HepG2 (cell line): ENCODE results near the gene PPCS. TPM values are rescaled to one million over a fixed set of nuclear protein-coding genes. Genes with fewer than 3 reads are reported as not detected.

Source experiments
- ARHGAP35 ChIP-seq: sonication (generic); formaldehyde crosslinking; IDR thresholded peaks from 2 replicates; pipeline ENCODE4 v1.9.0; 2022; ENCODE audit warnings: mild to moderate bottlenecking, inconsistent platforms, moderate library complexity, missing genetic modification reagents, borderline replicate concordance
- ARID4A ChIP-seq: sonication (generic); formaldehyde crosslinking; IDR thresholded peaks from 2 replicates; pipeline ENCODE4 v1.5.0; 2020; ENCODE audit warnings: mild to moderate bottlenecking, missing genetic modification reagents, borderline replicate concordance
- ATM ChIP-seq: fragments of 450-650 bp; IDR thresholded peaks from 2 replicates; pipeline ENCODE4 v1.7.1; 2017; ENCODE audit warnings: mild to moderate bottlenecking, borderline replicate concordance
- DMAP1 ChIP-seq: IDR thresholded peaks from 2 replicates; pipeline ENCODE4 v1.6.1; 2016
- DR1 ChIP-seq: sonication (generic); formaldehyde crosslinking; IDR thresholded peaks from 2 replicates; pipeline ENCODE4 v1.8.0; 2021; ENCODE audit warnings: mild to moderate bottlenecking, missing genetic modification reagents, inconsistent platforms
- ISL2 ChIP-seq: sonication (generic); formaldehyde crosslinking; IDR thresholded peaks from 2 replicates; pipeline ENCODE4 v1.5.0; 2020; ENCODE audit warnings: missing genetic modification reagents
- KAT8 ChIP-seq: IDR thresholded peaks from 2 replicates; pipeline ENCODE4 v1.6.1; 2016; ENCODE audit warnings: missing genetic modification reagents, missing compliant biosample characterization
- KDM5A ChIP-seq: fragments of 200-600 bp; sonication (generic); IDR thresholded peaks from 2 replicates; pipeline ENCODE4 v1.7.0; 2018; ENCODE audit warnings: antibody characterized with exemption, mild to moderate bottlenecking, low read length, borderline replicate concordance
- KLF16 ChIP-seq, 2 experiments: sonication (generic) in 1 of 2; formaldehyde crosslinking in 1 of 2; IDR thresholded peaks; 2 replicates each; pipeline versions ENCODE4 v1.6.1 to v1.8.0; 2016 to 2023; ENCODE audit warnings: missing genetic modification reagents in 2 of 2, missing compliant biosample characterization in 1 of 2
- KLF9 ChIP-seq: IDR thresholded peaks from 2 replicates; pipeline ENCODE4 v1.6.1; 2016; ENCODE audit warnings: low read depth
- NFIB ChIP-seq: sonication (generic); formaldehyde crosslinking; IDR thresholded peaks from 2 replicates; pipeline ENCODE4 v1.9.0; 2021; ENCODE audit warnings: missing genetic modification reagents, mild to moderate bottlenecking, borderline replicate concordance
- REPIN1 ChIP-seq: sonication (generic); formaldehyde crosslinking; IDR thresholded peaks from 2 replicates; pipeline ENCODE4 v1.8.0; 2022; ENCODE audit warnings: missing genetic modification reagents, low read depth, mild to moderate bottlenecking, borderline replicate concordance
- REXO4 ChIP-seq: sonication (generic); formaldehyde crosslinking; IDR thresholded peaks from 2 replicates; pipeline ENCODE4 v1.8.0; 2022; ENCODE audit warnings: missing genetic modification reagents, mild to moderate bottlenecking, borderline replicate concordance
- RORA ChIP-seq: sonication (generic); formaldehyde crosslinking; IDR thresholded peaks from 2 replicates; pipeline ENCODE4 v1.5.0; 2020; ENCODE audit warnings: mild to moderate bottlenecking, missing genetic modification reagents, moderate library complexity
- SATB2 ChIP-seq: sonication (generic); formaldehyde crosslinking; IDR thresholded peaks from 2 replicates; pipeline ENCODE4 v1.5.0; 2020; ENCODE audit warnings: missing genetic modification reagents
- TAF1 ChIP-seq: sonication (generic); formaldehyde crosslinking; IDR thresholded peaks from 2 replicates; pipeline ENCODE4 v1.4.0; 2020; ENCODE audit warnings: missing genetic modification reagents
- TBX3 ChIP-seq: fragments of 450-650 bp; IDR thresholded peaks from 2 replicates; pipeline ENCODE4 v1.6.1; 2017; ENCODE audit warnings: antibody characterized with exemption, mild to moderate bottlenecking, inconsistent platforms, borderline replicate concordance
- TCF7 ChIP-seq: sonication (generic); IDR thresholded peaks from 2 replicates; pipeline ENCODE4 v1.6.1; 2016; ENCODE audit warnings: antibody characterized with exemption, low read depth
- ZC3H4 ChIP-seq: sonication (generic); formaldehyde crosslinking; IDR thresholded peaks from 2 replicates; pipeline ENCODE4 v1.4.0; 2020; ENCODE audit warnings: missing genetic modification reagents, borderline replicate concordance
- ZNF460 ChIP-seq: sonication (generic); formaldehyde crosslinking; IDR thresholded peaks from 2 replicates; pipeline ENCODE4 v1.5.1; 2020; ENCODE audit warnings: missing genetic modification reagents, mild to moderate bottlenecking, borderline replicate concordance
- ZNF616 ChIP-seq: sonication (generic); formaldehyde crosslinking; IDR thresholded peaks from 2 replicates; pipeline ENCODE4 v1.5.0; 2020; ENCODE audit warnings: low read depth, mild to moderate bottlenecking, missing genetic modification reagents
- ZNF7 ChIP-seq: IDR thresholded peaks from 2 replicates; pipeline ENCODE4 v1.6.1; 2016; ENCODE audit warnings: missing biosample characterization, missing genetic modification reagents
- ZNF713 ChIP-seq: sonication (generic); formaldehyde crosslinking; IDR thresholded peaks from 2 replicates; pipeline ENCODE4 v1.4.0; 2020; ENCODE audit warnings: mild to moderate bottlenecking, missing genetic modification reagents
- polyA plus RNA-seq, 8 experiments: library from polyadenylated mRNA; depleted of rRNA in 3 of 8; stranded (reverse) in 7 of 8; unstranded in 1 of 8; fragments of >200 nt; fragmentation: Illumina TruSeq in 4 of 8; extraction: Trizol in 4 of 8; gene quantifications; 2 replicates each; pipeline versions ENCODE4 v1.2.1 to v1.2.3, GENCODE V29; 2011 to 2016; ENCODE audit warnings: low read depth in 4 of 8, missing spikeins in 1 of 8, mixed read lengths in 1 of 8; ENCODE audit not compliant: insufficient read depth in 1 of 8
- total RNA-seq, 5 experiments: library from RNA; depleted of rRNA; stranded (reverse); fragments of >200 nt; fragmentation: Illumina TruSeq; extraction: Trizol; gene quantifications; 2 replicates each; pipeline ENCODE4 v1.2.3, GENCODE V29; 2016; ENCODE audit warnings: low read depth in 1 of 5
- TF ChIP-seq, protein P1 (sequence below): sonication (generic); formaldehyde crosslinking; IDR thresholded peaks from 2 replicates; pipeline ENCODE4 v1.9.0; 2022; ENCODE audit warnings: missing genetic modification reagents, mild to moderate bottlenecking, borderline replicate concordance
- TF ChIP-seq, protein P2 (sequence below): sonication (generic); formaldehyde crosslinking; IDR thresholded peaks from 2 replicates; pipeline ENCODE4 v1.5.1; 2020; ENCODE audit warnings: mild to moderate bottlenecking, moderate library complexity, missing genetic modification reagents

Gene PPCS
- total and polyA plus RNA-seq, 2 of the 13 experiments (the other 11 are each of a cell fraction or from before 2014, with no cell fraction given), result 13.4 to 38.9 TPM

DNA sequence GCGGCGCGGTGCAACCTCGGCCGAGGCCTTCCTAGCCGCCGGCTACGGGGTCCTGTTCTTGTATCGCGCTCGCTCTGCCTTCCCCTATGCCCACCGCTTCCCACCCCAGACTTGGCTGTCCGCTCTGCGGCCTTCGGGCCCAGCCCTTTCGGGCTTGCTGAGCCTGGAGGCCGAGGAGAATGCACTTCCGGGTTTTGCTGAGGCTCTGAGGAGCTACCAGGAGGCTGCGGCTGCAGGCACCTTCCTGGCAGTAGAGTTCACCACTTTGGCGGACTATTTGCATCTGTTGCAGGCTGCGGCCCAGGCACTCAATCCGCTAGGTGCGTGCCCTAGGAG is 379 bp downstream of the PPCS start (continued):
- TF ChIP-seq SATB2 (CRISPR knock-in tag) (no peak), TAF1 (peak; percentile 53; the same call in 1 of the 2 replicates), KDM5A (peak; percentile 51; the same call in 1 of the 2 replicates), ISL2 (CRISPR knock-in tag) (no peak), ATM (no peak), TCF7 (no peak), ZNF713 (no peak), REXO4 (CRISPR knock-in tag) (no peak), ZNF616 (CRISPR knock-in tag) (no peak), TBX3 (no peak), REPIN1 (CRISPR knock-in tag) (no peak), DMAP1 (0 out of 2 replicates have a peak, but pooled peaks have one; percentile 7), DR1 (CRISPR knock-in tag) (peak; percentile 7; the same call in 1 of the 2 replicates), KLF16 (CRISPR knock-in tag; IDR thresholded peaks at IDR 0.05) (no peak), KLF9 (no peak), ARID4A (CRISPR knock-in tag) (peak; percentile 72), KAT8 (CRISPR knock-in tag) (peak; percentile 89), ZNF460 (no peak), ARHGAP35 (CRISPR knock-in tag) (peak; percentile 31; the same call in 1 of the 2 replicates), ZNF7 (CRISPR knock-in tag) (no peak), ZC3H4 (CRISPR knock-in tag) (0 out of 2 replicates have a peak, but pooled peaks have one; percentile 24), NFIB (CRISPR knock-in tag) (no peak), RORA (CRISPR knock-in tag) (no peak)
- TF ChIP-seq, protein P1, sequence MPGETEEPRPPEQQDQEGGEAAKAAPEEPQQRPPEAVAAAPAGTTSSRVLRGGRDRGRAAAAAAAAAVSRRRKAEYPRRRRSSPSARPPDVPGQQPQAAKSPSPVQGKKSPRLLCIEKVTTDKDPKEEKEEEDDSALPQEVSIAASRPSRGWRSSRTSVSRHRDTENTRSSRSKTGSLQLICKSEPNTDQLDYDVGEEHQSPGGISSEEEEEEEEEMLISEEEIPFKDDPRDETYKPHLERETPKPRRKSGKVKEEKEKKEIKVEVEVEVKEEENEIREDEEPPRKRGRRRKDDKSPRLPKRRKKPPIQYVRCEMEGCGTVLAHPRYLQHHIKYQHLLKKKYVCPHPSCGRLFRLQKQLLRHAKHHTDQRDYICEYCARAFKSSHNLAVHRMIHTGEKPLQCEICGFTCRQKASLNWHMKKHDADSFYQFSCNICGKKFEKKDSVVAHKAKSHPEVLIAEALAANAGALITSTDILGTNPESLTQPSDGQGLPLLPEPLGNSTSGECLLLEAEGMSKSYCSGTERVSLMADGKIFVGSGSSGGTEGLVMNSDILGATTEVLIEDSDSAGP (CRISPR knock-in tag), result peak; percentile 40; the same call in 1 of the 2 replicates
- TF ChIP-seq, protein P2, sequence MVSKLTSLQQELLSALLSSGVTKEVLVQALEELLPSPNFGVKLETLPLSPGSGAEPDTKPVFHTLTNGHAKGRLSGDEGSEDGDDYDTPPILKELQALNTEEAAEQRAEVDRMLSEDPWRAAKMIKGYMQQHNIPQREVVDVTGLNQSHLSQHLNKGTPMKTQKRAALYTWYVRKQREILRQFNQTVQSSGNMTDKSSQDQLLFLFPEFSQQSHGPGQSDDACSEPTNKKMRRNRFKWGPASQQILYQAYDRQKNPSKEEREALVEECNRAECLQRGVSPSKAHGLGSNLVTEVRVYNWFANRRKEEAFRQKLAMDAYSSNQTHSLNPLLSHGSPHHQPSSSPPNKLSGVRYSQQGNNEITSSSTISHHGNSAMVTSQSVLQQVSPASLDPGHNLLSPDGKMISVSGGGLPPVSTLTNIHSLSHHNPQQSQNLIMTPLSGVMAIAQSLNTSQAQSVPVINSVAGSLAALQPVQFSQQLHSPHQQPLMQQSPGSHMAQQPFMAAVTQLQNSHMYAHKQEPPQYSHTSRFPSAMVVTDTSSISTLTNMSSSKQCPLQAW (CRISPR knock-in tag), result no peak
